Measurements from ENCODE around the gene CRYBB3.
"Not testable (repeated sequence)": the region's sequence is repeated elsewhere in the genome, so short reads cannot be mapped to it uniquely, and the experiment has no call there.

Gene CRYBB3

GRCh38 chr22:25204547-25204946 lies 4.9 kb downstream of the CRYBB3 start:
- not testable (repeated sequence) for H3K27ac Mint-ChIP-seq; H3K4me3 Mint-ChIP-seq; H3K4me1 Mint-ChIP-seq (ENCODE audit: low read depth); H3K36me3 Mint-ChIP-seq (ENCODE audit: low read depth); H3K9me3 Mint-ChIP-seq; H3K27me3 Mint-ChIP-seq
- intact Hi-C loops (cut with micrococcal nuclease): loop anchor here (5.0 kb wide), 1 partner anchor 573 kb away; no protein-coding TSS in a partner anchor

DNA sequence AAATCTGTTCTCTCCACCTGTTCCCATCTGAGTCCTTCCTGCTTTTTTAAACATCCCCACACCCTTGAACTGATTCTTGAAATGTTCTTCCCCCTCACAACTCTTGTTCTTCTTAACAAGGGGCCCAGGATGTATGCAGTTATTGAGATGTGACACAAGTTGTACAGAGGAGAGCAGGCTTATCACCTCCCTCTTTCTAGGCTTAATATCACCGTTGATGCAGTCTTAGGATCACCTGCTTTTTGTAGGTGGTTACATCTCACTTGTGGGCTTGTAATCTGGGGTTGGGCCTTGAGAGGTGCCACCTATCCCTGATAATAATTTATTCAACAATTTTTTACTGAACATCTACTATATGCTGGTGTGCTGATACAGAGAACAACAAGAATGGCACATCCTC lies 6.2 kb downstream of the CRYBB3 start:
- Mint-ChIP-seq H3K4me3 (no peak overlapping the region), H3K9me3 (no peaks in the 10 kb centered on the region), H3K4me1 (ENCODE audit: low read depth) (no peaks in the 10 kb centered on the region), H3K27ac (no peak overlapping the region), H3K27me3 (no peaks in the 10 kb centered on the region), H3K36me3 (ENCODE audit: low read depth) (no peaks in the 10 kb centered on the region)
- intact Hi-C loops (cut with micrococcal nuclease): no loop called here

- intact Hi-C loops (cut with micrococcal nuclease): no loop called here
- Mint-ChIP-seq H3K36me3 (ENCODE audit: low read depth) (no peaks in the 10 kb centered on the region), H3K9me3 (no peaks in the 10 kb centered on the region), H3K4me3 (no peak overlapping the region), H3K27me3 (no peaks in the 10 kb centered on the region), H3K27ac (no peak overlapping the region), H3K4me1 (ENCODE audit: low read depth) (no peaks in the 10 kb centered on the region)
Observed at GRCh38 chr22:25206998-25207397, 7.3 kb downstream of the CRYBB3 start.

DNA sequence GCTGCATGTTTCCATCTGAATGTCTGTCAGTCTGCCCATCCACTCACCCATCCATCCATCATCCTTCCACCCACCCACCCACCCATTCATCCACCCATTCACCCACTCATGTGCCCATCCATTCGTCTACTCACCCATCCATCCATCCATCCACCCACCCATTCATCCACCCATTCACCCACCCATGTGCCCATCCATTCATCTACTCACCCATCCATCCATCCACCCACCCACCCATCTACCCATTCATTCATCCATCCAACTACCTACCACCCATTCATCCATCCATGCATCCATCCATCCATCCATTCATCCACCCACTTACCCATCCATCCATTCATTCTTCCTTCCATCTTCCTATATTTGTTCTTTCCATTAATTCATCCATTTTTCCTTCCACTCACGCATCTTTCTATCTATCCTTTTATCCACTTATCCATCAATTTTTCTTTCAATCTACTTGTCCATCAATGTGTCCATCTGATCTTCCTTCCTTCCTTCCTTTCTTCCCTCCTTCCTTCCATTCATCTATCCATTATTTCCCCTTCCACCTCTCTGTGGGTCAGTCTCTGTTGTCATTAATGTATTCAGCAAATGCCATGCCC lies 8.0 kb downstream of the CRYBB3 start:
- Mint-ChIP-seq H3K4me3 (no peak overlapping the region), H3K27me3 (no peaks in the 10 kb centered on the region), H3K27ac (no peak overlapping the region), H3K4me1 (ENCODE audit: low read depth) (no peaks in the 10 kb centered on the region), H3K36me3 (ENCODE audit: low read depth) (no peaks in the 10 kb centered on the region), H3K9me3 (no peaks in the 10 kb centered on the region)
- intact Hi-C loops (cut with micrococcal nuclease): no loop called here

- Mint-ChIP-seq H3K9me3 (no peaks in the 10 kb centered on the region), H3K4me3 (no peak overlapping the region), H3K27me3 (no peaks in the 10 kb centered on the region), H3K27ac (no peak overlapping the region), H3K4me1 (ENCODE audit: low read depth) (no peaks in the 10 kb centered on the region), H3K36me3 (ENCODE audit: low read depth) (no peaks in the 10 kb centered on the region)
- intact Hi-C loops (cut with micrococcal nuclease): no loop called here
Observed at GRCh38 chr22:25208328-25208727, 8.7 kb downstream of the CRYBB3 start.

DNA sequence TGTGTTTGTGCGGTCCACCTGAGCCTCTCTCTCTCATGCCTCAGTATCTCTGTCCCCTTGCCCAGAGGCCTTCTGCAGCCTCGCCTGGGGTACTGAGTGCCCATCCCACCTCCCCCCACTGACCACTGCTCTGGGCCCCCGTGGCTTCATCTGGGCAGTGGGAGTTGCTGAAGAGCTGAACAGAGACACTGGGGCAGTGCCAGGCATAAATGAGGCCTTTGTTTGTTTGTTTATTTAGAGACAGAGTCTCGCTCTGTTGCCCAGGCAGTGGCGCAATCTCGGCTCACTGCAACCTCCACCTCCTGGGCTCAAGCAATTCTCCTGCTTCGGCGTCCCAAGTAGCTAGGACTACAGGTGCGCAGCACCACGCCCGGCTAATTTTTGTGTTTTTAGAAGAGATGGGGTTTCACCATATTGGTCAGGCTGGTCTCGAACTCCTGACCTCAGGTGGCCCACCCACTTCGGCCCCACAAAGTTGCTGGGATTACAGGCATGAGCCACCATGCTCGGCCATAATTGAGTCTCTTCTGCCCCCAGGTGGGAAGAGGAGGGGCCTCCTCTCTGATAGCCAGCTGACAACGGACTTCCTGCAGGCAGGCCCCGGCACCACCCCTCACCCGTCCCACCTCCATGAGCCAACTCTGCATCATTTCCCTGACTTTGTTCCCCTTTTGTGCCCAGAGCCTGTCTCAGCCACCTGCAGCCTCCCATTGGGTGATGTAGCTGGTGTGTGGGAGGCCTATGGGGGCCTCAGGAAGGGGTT lies 9.3 kb downstream of the CRYBB3 start:
- intact Hi-C loops (cut with micrococcal nuclease): no loop called here
- Mint-ChIP-seq H3K4me3 (no peak overlapping the region), H3K9me3 (no peaks in the 10 kb centered on the region), H3K36me3 (ENCODE audit: low read depth) (no peaks in the 10 kb centered on the region), H3K27ac (no peak overlapping the region), H3K4me1 (ENCODE audit: low read depth) (no peaks in the 10 kb centered on the region), H3K27me3 (no peaks in the 10 kb centered on the region)

- Mint-ChIP-seq H3K27me3 (no peaks in the 10 kb centered on the region), H3K9me3 (no peaks in the 10 kb centered on the region), H3K4me1 (ENCODE audit: low read depth) (no peaks in the 10 kb centered on the region), H3K36me3 (ENCODE audit: low read depth) (no peaks in the 10 kb centered on the region), H3K27ac (no peak overlapping the region), H3K4me3 (no peak overlapping the region)
- intact Hi-C loops (cut with micrococcal nuclease): no loop called here
Observed at GRCh38 chr22:25210793-25211192, 11.1 kb downstream of the CRYBB3 start.

GRCh38 chr22:25212337-25212736 lies 12.7 kb downstream of the CRYBB3 start:
- Mint-ChIP-seq H3K27ac (no peak overlapping the region), H3K27me3 (no peaks in the 10 kb centered on the region), H3K4me1 (ENCODE audit: low read depth) (no peaks in the 10 kb centered on the region), H3K9me3 (no peaks in the 10 kb centered on the region), H3K36me3 (ENCODE audit: low read depth) (no peaks in the 10 kb centered on the region), H3K4me3 (no peak overlapping the region)
- intact Hi-C loops (cut with micrococcal nuclease): no loop called here

DNA sequence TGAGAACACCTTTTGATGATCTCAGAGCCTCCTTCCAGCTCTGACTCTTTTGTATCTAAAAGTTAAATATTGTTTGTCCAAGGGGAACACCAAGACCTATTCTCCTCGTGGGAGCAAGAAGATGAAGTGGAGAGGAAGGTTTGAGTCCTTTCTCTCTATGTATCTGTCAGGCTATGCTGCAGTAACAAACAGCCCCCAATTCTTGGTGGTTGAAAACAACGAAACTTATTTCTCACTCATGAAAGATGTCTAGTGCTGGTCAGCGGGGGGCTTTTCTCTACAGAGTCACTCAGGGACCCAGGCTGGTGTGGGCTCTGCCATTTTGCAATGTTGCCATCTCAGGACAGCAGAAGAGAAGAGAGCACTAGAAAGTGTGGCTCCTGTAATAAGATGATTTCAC lies 13.6 kb downstream of the CRYBB3 start:
- no peaks in the 10 kb centered on the region for H3K27me3 Mint-ChIP-seq
- H3K36me3 Mint-ChIP-seq (ENCODE audit: low read depth): no peaks in the 10 kb centered on the region
- no peaks in the 10 kb centered on the region for H3K9me3 Mint-ChIP-seq
- no peaks in the 10 kb centered on the region for H3K4me1 Mint-ChIP-seq (ENCODE audit: low read depth)
- intact Hi-C loops (cut with micrococcal nuclease): no loop called here
- no peak overlapping the region for H3K27ac Mint-ChIP-seq
- no peak overlapping the region for H3K4me3 Mint-ChIP-seq

DNA sequence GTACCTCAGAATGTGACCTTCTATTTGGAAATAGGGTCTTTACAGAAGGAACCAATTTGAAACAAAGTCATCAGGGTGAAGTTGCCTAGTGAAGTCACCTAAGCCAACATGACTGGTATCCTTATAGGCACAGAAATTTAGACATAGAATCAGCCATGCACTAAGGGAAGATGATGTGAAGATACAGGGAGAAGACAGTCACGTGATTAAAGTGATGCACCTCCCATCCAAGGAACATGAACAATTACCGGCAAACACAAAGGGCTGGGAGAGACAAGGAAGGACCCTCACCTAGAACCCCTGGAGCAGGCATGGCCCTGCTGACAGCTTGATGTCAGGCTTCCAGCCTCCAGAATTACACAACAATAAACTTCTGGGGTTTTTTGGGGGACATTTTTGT lies 16.6 kb downstream of the CRYBB3 start:
- intact Hi-C loops (cut with micrococcal nuclease): no loop called here
- Mint-ChIP-seq H3K27ac (no peak overlapping the region), H3K4me1 (ENCODE audit: low read depth) (no peaks in the 10 kb centered on the region), H3K9me3 (no peaks in the 10 kb centered on the region), H3K4me3 (no peak overlapping the region), H3K27me3 (peaks cover under 1% of the 10 kb centered on the region), H3K36me3 (ENCODE audit: low read depth) (no peaks in the 10 kb centered on the region)

DNA sequence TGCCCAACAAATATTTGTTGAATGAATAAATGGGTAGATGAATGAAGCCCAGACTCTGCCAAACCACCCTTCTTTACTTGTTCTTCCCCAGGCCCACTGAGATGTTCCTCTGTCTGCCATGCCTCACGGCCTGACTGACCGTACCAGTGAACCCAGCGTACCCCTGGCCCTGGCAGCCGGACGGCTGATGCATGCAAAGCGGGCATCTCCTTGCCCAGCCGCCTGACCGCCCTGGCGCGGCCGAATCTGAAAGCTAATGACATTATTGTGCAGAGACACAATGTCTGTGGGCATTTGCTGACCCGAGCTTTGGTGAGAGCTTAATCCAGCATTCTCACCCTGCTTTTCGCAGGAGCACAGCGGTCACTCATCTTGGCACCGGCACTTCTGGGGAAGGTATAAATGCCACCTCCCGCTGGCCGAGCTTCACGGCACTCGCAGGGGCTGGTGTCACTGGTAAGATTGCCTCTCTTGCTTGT lies 19.6 kb downstream of the CRYBB3 start, which contains the start of gene CRYBB2:
TSS of gene CRYBB2 (plus strand) at position 429 of the 479 bp plus-strand sequence. CDS start 1,791 bp downstream, outside the sequence.
- intact Hi-C loops (cut with micrococcal nuclease): no loop called here
- Mint-ChIP-seq H3K4me3 (no peak within 1 kb of the TSS), H3K27me3 (peaks cover 7% of the 10 kb centered on the region), H3K4me1 (ENCODE audit: low read depth) (no peaks in the 10 kb centered on the region), H3K9me3 (no peaks in the 10 kb centered on the region), H3K27ac (no peak within 1 kb of the TSS), H3K36me3 (ENCODE audit: low read depth) (no peaks in the 10 kb centered on the region)

- no peaks in the 10 kb centered on the region for H3K9me3 Mint-ChIP-seq
- H3K4me3 Mint-ChIP-seq: no peak overlapping the region
- H3K27ac Mint-ChIP-seq: no peak overlapping the region
- intact Hi-C loops (cut with micrococcal nuclease): no loop called here
- H3K36me3 Mint-ChIP-seq (ENCODE audit: low read depth): no peaks in the 10 kb centered on the region
- H3K4me1 Mint-ChIP-seq (ENCODE audit: low read depth): no peaks in the 10 kb centered on the region
- H3K27me3 Mint-ChIP-seq: peaks cover 7% of the 10 kb centered on the region
Observed at GRCh38 chr22:25219948-25220442, 20.3 kb downstream of the CRYBB3 start.

DNA sequence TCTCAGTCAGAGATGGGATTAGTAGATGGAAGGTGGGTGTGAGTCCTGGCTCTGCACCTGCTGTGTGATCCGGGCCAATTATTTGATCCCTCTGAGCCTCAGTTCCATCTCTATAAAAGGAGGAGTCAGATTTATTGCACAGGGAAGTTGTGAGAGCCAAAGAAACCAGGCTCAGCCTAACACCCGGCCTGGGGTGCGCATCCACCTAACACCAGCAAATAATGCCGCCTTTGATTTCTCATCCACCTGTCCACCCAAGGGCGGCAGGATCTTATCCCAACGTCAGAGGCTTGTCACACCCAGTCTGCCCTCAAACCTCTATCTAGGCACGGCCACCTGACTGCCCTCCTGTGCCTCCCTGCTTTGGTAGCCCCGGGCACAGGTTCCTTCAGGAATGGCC lies 22.1 kb downstream of the CRYBB3 start:
- Mint-ChIP-seq H3K4me3 (no peak overlapping the region), H3K36me3 (ENCODE audit: low read depth) (no peaks in the 10 kb centered on the region), H3K27me3 (peaks cover 7% of the 10 kb centered on the region), H3K9me3 (no peaks in the 10 kb centered on the region), H3K27ac (no peak overlapping the region), H3K4me1 (ENCODE audit: low read depth) (no peaks in the 10 kb centered on the region)
- intact Hi-C loops (cut with micrococcal nuclease): no loop called here

DNA sequence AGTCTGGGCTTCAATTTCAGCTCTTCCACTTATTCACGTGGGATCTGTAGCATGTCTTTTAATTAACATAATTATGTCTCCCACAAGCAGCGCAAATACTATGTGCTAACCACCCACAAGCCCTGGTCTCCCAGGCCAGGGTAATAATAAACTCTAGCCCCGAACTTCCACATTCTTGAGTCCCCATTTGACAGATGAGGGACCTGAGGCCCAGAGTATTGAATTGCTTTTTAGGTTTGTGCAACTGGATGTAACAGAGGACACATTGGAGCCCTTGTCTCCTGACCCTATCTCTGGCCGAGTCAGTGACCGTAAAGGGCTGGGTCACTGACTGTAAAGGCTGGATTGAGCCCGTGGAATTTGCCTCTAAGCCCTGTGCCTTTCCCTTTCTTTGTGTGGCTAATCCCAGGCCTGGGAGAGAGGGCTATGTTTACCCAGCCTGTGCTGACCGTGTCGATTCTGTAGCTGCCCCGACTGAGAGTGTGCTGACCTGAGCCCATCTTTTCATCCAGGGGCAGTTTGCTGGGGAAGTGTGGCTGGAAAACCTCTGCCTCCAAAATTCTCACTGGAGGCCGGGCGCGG lies 23.7 kb downstream of the CRYBB3 start:
- H3K36me3 Mint-ChIP-seq (ENCODE audit: low read depth): no peaks in the 10 kb centered on the region
- H3K27me3 Mint-ChIP-seq: peaks cover 7% of the 10 kb centered on the region
- H3K4me3 Mint-ChIP-seq: no peak overlapping the region
- intact Hi-C loops (cut with micrococcal nuclease): no loop called here
- no peak overlapping the region for H3K27ac Mint-ChIP-seq
- no peaks in the 10 kb centered on the region for H3K9me3 Mint-ChIP-seq
- H3K4me1 Mint-ChIP-seq (ENCODE audit: low read depth): no peaks in the 10 kb centered on the region
